HG03159 (cell line): Measurements from ENCODE around the gene TRMT44.
"Not testable (repeated sequence)": the region's sequence is repeated elsewhere in the genome, so short reads cannot be mapped to it uniquely, and the experiment has no call there.

Experiments used
- ATAC-seq: cut with Tn5 transposase; IDR thresholded peaks from one replicate; pipeline ENCODE4 v1.9.1; 2021; ENCODE audit warnings: mild to moderate bottlenecking, moderate library complexity; ENCODE audit not compliant: unreplicated experiment

TRMT44 gene

GRCh38 chr4:8510191-8510590 is 69.6 kb downstream of the TRMT44 start:
- no peak for ATAC-seq

GRCh38 chr4:8510611-8511285 is 70.2 kb downstream of the TRMT44 start:
- ATAC-seq, result no peak

- no peak for ATAC-seq
These were observed 71.9 kb downstream of the TRMT44 start for GRCh38 chr4:8512510-8512909.

GRCh38 chr4:8513080-8513479 is 72.5 kb downstream of the TRMT44 start:
- ATAC-seq, result not testable (repeated sequence)

- no peak for ATAC-seq
These were observed 73.4 kb downstream of the TRMT44 start for GRCh38 chr4:8513931-8514330.

GRCh38 chr4:8514391-8514790 is 73.8 kb downstream of the TRMT44 start:
- no peak for ATAC-seq

GRCh38 chr4:8515316-8516060 is 74.9 kb downstream of the TRMT44 start:
- no peak for ATAC-seq

GRCh38 chr4:8516061-8516573 is 75.5 kb downstream of the TRMT44 start:
- ATAC-seq, result no peak

GRCh38 chr4:8516996-8517550 is 76.5 kb downstream of the TRMT44 start:
- no peak for ATAC-seq

GRCh38 chr4:8517946-8518345 is 77.4 kb downstream of the TRMT44 start:
- ATAC-seq, result no peak

- ATAC-seq, result no peak
These were observed 81.9 kb downstream of the TRMT44 start for GRCh38 chr4:8522160-8523120.

GRCh38 chr4:8523175-8523574 is 82.6 kb downstream of the TRMT44 start:
- no peak for ATAC-seq

- ATAC-seq, result no peak
These were observed 83.2 kb downstream of the TRMT44 start for GRCh38 chr4:8523766-8524165.

GRCh38 chr4:8524595-8525382 is 84.2 kb downstream of the TRMT44 start:
- ATAC-seq, result no peak

- ATAC-seq, result no peak
These were observed 85.0 kb downstream of the TRMT44 start for GRCh38 chr4:8525383-8526120.
